Measurements from ENCODE around the gene NR2C1.

NR2C1 gene

GRCh38 chr12:94973221-94973620, 100.2 kb downstream of the NR2C1 start:
- TF ChIP-seq POLR2A (IDR thresholded peaks at IDR 0.05; ENCODE audit: low read depth, low read length) (no peak), SPI1 (IDR thresholded peaks at IDR 0.05; ENCODE audit: low read depth, low read length) (no peak), POU2F2 (IDR thresholded peaks at IDR 0.05; ENCODE audit: low read depth, low read length) (no peak), TAF1 (IDR thresholded peaks at IDR 0.05; ENCODE audit: low read depth, low read length) (no peak), POLR2AphosphoS5 (IDR thresholded peaks at IDR 0.05; ENCODE audit: low read depth, low read length) (no peak), PAX5 (IDR thresholded peaks at IDR 0.05; ENCODE audit: insufficient read depth, low read length, severe bottlenecking) (no peak)
- no peak for DNase-seq (ENCODE audit: insufficient read length, low spot score)
- FAIRE-seq, result no peak

GRCh38 chr12:94972795-94973194, 100.6 kb downstream of the NR2C1 start:
- DNase-seq (ENCODE audit: insufficient read length, low spot score) (no peak), FAIRE-seq (no peak)
- TF ChIP-seq POLR2AphosphoS5 (IDR thresholded peaks at IDR 0.05; ENCODE audit: low read depth, low read length) (no peak), POLR2A (IDR thresholded peaks at IDR 0.05; ENCODE audit: low read depth, low read length) (no peak), TAF1 (IDR thresholded peaks at IDR 0.05; ENCODE audit: low read depth, low read length) (no peak), SPI1 (IDR thresholded peaks at IDR 0.05; ENCODE audit: low read depth, low read length) (no peak), PAX5 (IDR thresholded peaks at IDR 0.05; ENCODE audit: insufficient read depth, low read length, severe bottlenecking) (no peak), POU2F2 (IDR thresholded peaks at IDR 0.05; ENCODE audit: low read depth, low read length) (no peak)

GRCh38 chr12:94971923-94972322, 101.5 kb downstream of the NR2C1 start:
- FAIRE-seq (no peak), DNase-seq (ENCODE audit: insufficient read length, low spot score) (no peak)
- TF ChIP-seq TAF1 (IDR thresholded peaks at IDR 0.05; ENCODE audit: low read depth, low read length) (no peak), SPI1 (IDR thresholded peaks at IDR 0.05; ENCODE audit: low read depth, low read length) (no peak), PAX5 (IDR thresholded peaks at IDR 0.05; ENCODE audit: insufficient read depth, low read length, severe bottlenecking) (no peak), POLR2A (IDR thresholded peaks at IDR 0.05; ENCODE audit: low read depth, low read length) (no peak), POLR2AphosphoS5 (IDR thresholded peaks at IDR 0.05; ENCODE audit: low read depth, low read length) (no peak), POU2F2 (IDR thresholded peaks at IDR 0.05; ENCODE audit: low read depth, low read length) (no peak)

- FAIRE-seq (no peak), DNase-seq (ENCODE audit: insufficient read length, low spot score) (no peak)
- TF ChIP-seq PAX5 (IDR thresholded peaks at IDR 0.05; ENCODE audit: insufficient read depth, low read length, severe bottlenecking) (no peak), POU2F2 (IDR thresholded peaks at IDR 0.05; ENCODE audit: low read depth, low read length) (no peak), POLR2AphosphoS5 (IDR thresholded peaks at IDR 0.05; ENCODE audit: low read depth, low read length) (no peak), SPI1 (IDR thresholded peaks at IDR 0.05; ENCODE audit: low read depth, low read length) (no peak), POLR2A (IDR thresholded peaks at IDR 0.05; ENCODE audit: low read depth, low read length) (no peak)
Observed at GRCh38 chr12:94970560-94970959, 102.9 kb downstream of the NR2C1 start.

Data from GM12891 (cell line).